Activated T-cell treated with anti-CD3 and anti-CD28 coated beads, Interleukin-2, amount 50 U/mL, for 4 hours (primary cell): ENCODE data around the gene DSTN. TPM values are rescaled to one million over a fixed set of nuclear protein-coding genes. Genes with fewer than 3 reads are reported as not detected.

ENCODE experiments used
- ATAC-seq, 2 donors: fragments of 200-7000 bp; cut with Tn5 transposase; one replicate each; pipeline ENCODE4 v1.10.0; 2021
- DNase-seq: peaks from one replicate; pipeline ENCODE4 v3.0.0-alpha.2; 2020
- H3K27me3 Mint-ChIP-seq: one replicate; pipeline ENCODE4 v1.8.0; 2021; ENCODE audit warnings: low read depth, mixed read lengths
- H3K36me3 Mint-ChIP-seq: one replicate; pipeline ENCODE4 v1.8.0; 2022; ENCODE audit warnings: mixed read lengths; ENCODE audit not compliant: insufficient read depth
- H3K4me1 Mint-ChIP-seq: one replicate; pipeline ENCODE4 v1.8.0; 2021; ENCODE audit warnings: low read depth, mixed read lengths
- H3K4me3 Mint-ChIP-seq: one replicate; pipeline ENCODE4 v1.8.0; 2021; ENCODE audit warnings: mild to moderate bottlenecking, moderate library complexity, mixed read lengths
- H3K9me3 Mint-ChIP-seq: one replicate; pipeline ENCODE4 v1.8.0; 2021; ENCODE audit warnings: mixed read lengths
- total RNA-seq, 3 donors: library from RNA; stranded (reverse); gene quantifications; one replicate each; pipeline ENCODE4 v1.2.1, GENCODE V29; 2021

Gene DSTN
- total RNA-seq, 3 donors from 2014 or later = 55.0 to 70.3 (median 63.6) TPM

GRCh38 chr20:17616480-17617211 is 46.8 kb downstream of the DSTN start:
- Mint-ChIP-seq H3K36me3 (peaks cover 7% of the 10 kb centered on the region), H3K4me1 (peaks cover 15% of the 10 kb centered on the region), H3K27me3 (no peaks in the 10 kb centered on the region), H3K9me3 (no peaks in the 10 kb centered on the region), H3K4me3 (no peak overlapping the region)
- no peak for ATAC-seq
- DNase-seq = no peak

DNA sequence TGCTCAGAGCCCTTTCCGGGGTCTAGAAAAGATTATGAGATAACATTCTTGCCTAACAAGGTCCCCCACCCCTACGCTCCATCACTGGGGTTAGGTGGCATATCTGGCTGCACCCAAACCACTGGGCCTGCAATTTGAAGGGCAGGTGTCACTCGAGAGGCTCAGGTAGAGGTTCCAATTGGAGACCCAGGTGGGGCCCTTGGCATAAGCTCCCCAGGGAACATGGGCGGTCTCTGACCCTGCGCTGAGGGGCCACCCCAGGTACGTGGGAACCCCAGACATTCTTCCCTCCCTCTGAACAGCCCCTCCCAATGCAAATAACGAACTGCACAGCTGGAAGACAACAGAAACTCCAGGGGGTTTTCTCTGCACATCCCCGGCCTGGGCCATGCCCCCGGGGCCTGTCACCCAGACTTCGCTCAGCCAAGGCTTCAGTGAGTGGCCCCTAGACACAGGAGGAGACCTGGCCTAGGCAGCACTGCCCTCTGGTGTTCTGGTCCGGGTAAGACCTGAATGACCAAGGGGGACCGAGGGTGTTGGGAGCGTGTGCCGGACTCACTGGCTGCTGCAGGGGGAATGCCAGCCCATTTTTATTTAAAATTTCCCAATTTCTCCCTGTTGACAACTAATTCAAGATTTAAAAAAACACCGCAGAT is 47.5 kb downstream of the DSTN start:
- H3K36me3 Mint-ChIP-seq = peaks cover 7% of the 10 kb centered on the region
- H3K4me3 Mint-ChIP-seq = no peak overlapping the region
- DNase-seq = peak; percentile 28
- peaks cover 8% of the 10 kb centered on the region for H3K4me1 Mint-ChIP-seq
- H3K9me3 Mint-ChIP-seq = no peaks in the 10 kb centered on the region
- peak; percentile 52 to 59 for ATAC-seq
- no peaks in the 10 kb centered on the region for H3K27me3 Mint-ChIP-seq

- no peak for DNase-seq
- Mint-ChIP-seq H3K9me3 (no peaks in the 10 kb centered on the region), H3K4me1 (peaks cover 2% of the 10 kb centered on the region), H3K27me3 (no peaks in the 10 kb centered on the region), H3K4me3 (no peak overlapping the region), H3K36me3 (peaks cover 7% of the 10 kb centered on the region)
- ATAC-seq = no peak
Observed at GRCh38 chr20:17617868-17618672, 48.2 kb downstream of the DSTN start.

GRCh38 chr20:17618673-17619013 is 48.8 kb downstream of the DSTN start:
- DNase-seq = no peak
- no peaks in the 10 kb centered on the region for H3K9me3 Mint-ChIP-seq
- peaks cover 2% of the 10 kb centered on the region for H3K4me1 Mint-ChIP-seq
- H3K36me3 Mint-ChIP-seq = peaks cover 7% of the 10 kb centered on the region
- H3K4me3 Mint-ChIP-seq = no peak overlapping the region
- no peak for ATAC-seq
- H3K27me3 Mint-ChIP-seq = no peaks in the 10 kb centered on the region

GRCh38 chr20:17619351-17620093 is 49.6 kb downstream of the DSTN start:
- no peak overlapping the region for H3K4me3 Mint-ChIP-seq
- no peak for ATAC-seq
- no peaks in the 10 kb centered on the region for H3K9me3 Mint-ChIP-seq
- no peak for DNase-seq
- H3K4me1 Mint-ChIP-seq = no peaks in the 10 kb centered on the region
- H3K36me3 Mint-ChIP-seq = peaks cover 7% of the 10 kb centered on the region
- H3K27me3 Mint-ChIP-seq = no peaks in the 10 kb centered on the region

- Mint-ChIP-seq H3K27me3 (no peaks in the 10 kb centered on the region), H3K36me3 (peaks cover 7% of the 10 kb centered on the region), H3K4me3 (no peak overlapping the region), H3K4me1 (no peaks in the 10 kb centered on the region), H3K9me3 (no peaks in the 10 kb centered on the region)
- ATAC-seq = no peak
- no peak for DNase-seq
Observed at GRCh38 chr20:17620371-17621228, 50.7 kb downstream of the DSTN start.

GRCh38 chr20:17621229-17621968 is 51.5 kb downstream of the DSTN start:
- Mint-ChIP-seq H3K9me3 (no peaks in the 10 kb centered on the region), H3K27me3 (no peaks in the 10 kb centered on the region), H3K4me3 (no peak overlapping the region), H3K36me3 (peaks cover 12% of the 10 kb centered on the region), H3K4me1 (no peaks in the 10 kb centered on the region)
- DNase-seq (no peak), ATAC-seq (no peak)

GRCh38 chr20:17622086-17622850 is 52.4 kb downstream of the DSTN start:
- Mint-ChIP-seq H3K36me3 (peaks cover 12% of the 10 kb centered on the region), H3K4me3 (no peak overlapping the region), H3K9me3 (no peaks in the 10 kb centered on the region), H3K4me1 (no peaks in the 10 kb centered on the region), H3K27me3 (no peaks in the 10 kb centered on the region)
- ATAC-seq = no peak
- no peak for DNase-seq

GRCh38 chr20:17622851-17623508 is 53.1 kb downstream of the DSTN start:
- ATAC-seq (no peak), DNase-seq (no peak)
- no peak overlapping the region for H3K4me3 Mint-ChIP-seq
- H3K4me1 Mint-ChIP-seq = no peaks in the 10 kb centered on the region
- peaks cover 12% of the 10 kb centered on the region for H3K36me3 Mint-ChIP-seq
- no peaks in the 10 kb centered on the region for H3K9me3 Mint-ChIP-seq
- no peaks in the 10 kb centered on the region for H3K27me3 Mint-ChIP-seq

DNA sequence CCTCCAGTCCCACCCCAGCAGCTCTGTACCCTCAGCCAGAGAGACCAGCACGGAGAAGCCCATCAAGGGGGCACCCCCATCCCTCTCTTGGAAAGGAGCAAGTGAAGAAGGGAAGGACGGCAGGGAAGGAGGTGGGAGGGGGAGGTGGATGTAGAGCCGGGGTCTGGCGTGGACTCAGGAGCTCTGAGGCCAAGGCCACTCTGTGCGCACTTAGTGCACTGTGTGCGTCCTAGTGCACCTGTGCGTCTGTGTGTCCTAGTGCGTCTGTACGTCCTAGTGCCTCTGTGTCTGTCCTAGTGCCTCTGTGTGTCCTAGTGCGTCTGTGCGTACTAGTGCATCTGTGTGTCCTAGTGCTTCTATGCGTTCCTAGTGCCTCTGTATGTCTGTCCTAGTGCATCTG is 54.2 kb downstream of the DSTN start:
- no peaks in the 10 kb centered on the region for H3K27me3 Mint-ChIP-seq
- ATAC-seq = no peak
- no peaks in the 10 kb centered on the region for H3K9me3 Mint-ChIP-seq
- no peaks in the 10 kb centered on the region for H3K4me1 Mint-ChIP-seq
- peaks cover 9% of the 10 kb centered on the region for H3K36me3 Mint-ChIP-seq
- no peak for DNase-seq
- H3K4me3 Mint-ChIP-seq = no peak overlapping the region

GRCh38 chr20:17624551-17625245 is 54.8 kb downstream of the DSTN start:
- H3K9me3 Mint-ChIP-seq = no peaks in the 10 kb centered on the region
- no peak for DNase-seq
- H3K36me3 Mint-ChIP-seq = peaks cover 7% of the 10 kb centered on the region
- ATAC-seq = no peak
- H3K4me3 Mint-ChIP-seq = no peak overlapping the region
- H3K4me1 Mint-ChIP-seq = no peaks in the 10 kb centered on the region
- no peaks in the 10 kb centered on the region for H3K27me3 Mint-ChIP-seq
